Measurements from ENCODE around the gene TRIP12. TPM values are rescaled to one million over a fixed set of nuclear protein-coding genes. Genes with fewer than 3 reads are reported as not detected.

Gene TRIP12
- total and polyA plus RNA-seq, 2 of the 4 experiments (the other 2 are of a cell fraction): 51.6 to 209 TPM

DNA sequence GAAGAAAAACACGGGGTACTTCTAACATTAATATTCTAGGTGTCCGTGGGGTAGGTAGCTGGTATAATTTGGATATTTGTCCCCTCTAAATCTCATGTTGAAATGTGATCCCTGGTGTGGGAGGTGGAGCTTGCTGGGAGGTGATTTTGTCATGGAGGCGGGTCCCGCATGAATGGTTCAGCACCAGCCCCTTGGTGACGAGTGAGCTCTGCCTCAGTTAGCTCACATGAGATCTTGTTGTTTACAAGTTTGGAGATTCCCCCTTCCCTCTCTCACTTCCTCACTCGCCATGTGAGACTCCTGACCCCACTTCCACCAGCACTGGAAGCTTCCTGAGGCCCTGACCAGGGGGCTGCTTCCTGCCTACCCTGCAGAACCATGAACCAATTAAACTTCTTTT is 172.0 kb downstream of the TRIP12 start:
- WGBS, 2 experiments (ENCODE audit: extremely low coverage in 2 of 2, insufficient read length in 1 of 2): 83% methylated on average over 2 of the region's 6 CpGs; no CpG with 5 or more reads in 1 of the 2 experiments
- no peaks in the 10 kb centered on the region for H4K20me1 ChIP-seq (ENCODE audit: insufficient read depth, low read length)
- H3K56ac ChIP-seq (ENCODE audit: extremely low read depth, insufficient read depth, low read length): no peak overlapping the region
- H3K18ac ChIP-seq (ENCODE audit: low read depth, low read length): no peak overlapping the region
- no peak overlapping the region for H4K91ac ChIP-seq (ENCODE audit: insufficient read depth, low read depth, low read length)
- H3K9me3 ChIP-seq (ENCODE audit: control insufficient read depth, insufficient read depth, low read length): no peaks in the 10 kb centered on the region
- H2BK15ac ChIP-seq (ENCODE audit: low read depth, low read length): no peak overlapping the region
- H3K27ac ChIP-seq (ENCODE audit: insufficient read depth, low read length): no peak overlapping the region
- no peaks in the 10 kb centered on the region for H3K36me3 ChIP-seq (ENCODE audit: control insufficient read depth, insufficient read depth, low read length)
- no peak overlapping the region for H2BK120ac ChIP-seq (ENCODE audit: low read depth, low read length)
- no peak overlapping the region for H3K9ac ChIP-seq (ENCODE audit: low read depth, low read length)
- in situ Hi-C loops (cut with MboI; ENCODE audit: low sequenced_read_pairs): no loop called here
- H3K4ac ChIP-seq (ENCODE audit: low read depth, low read length): no peak overlapping the region
- no peak overlapping the region for H4K8ac ChIP-seq (ENCODE audit: low read depth in 2 of 2, low read length in 2 of 2)
- H3K4me1 ChIP-seq (ENCODE audit: control insufficient read depth, insufficient read depth, low read length): no peaks in the 10 kb centered on the region
- no peak overlapping the region for H4K5ac ChIP-seq (ENCODE audit: low read depth, low read length)
- H2AK9ac ChIP-seq (replicated peaks; ENCODE audit: low read depth, low read length, poor library complexity): no peak overlapping the region
- no peak for DNase-seq
- ATAC-seq (ENCODE audit: low read depth): no peak
- H2AFZ ChIP-seq (replicated peaks; ENCODE audit: low read length, poor library complexity): no peak overlapping the region
- no peaks in the 10 kb centered on the region for H3K9me1 ChIP-seq (ENCODE audit: insufficient read depth, low read length)
- intact Hi-C loops (cut with micrococcal nuclease): no loop called here
- BruUV-seq (replicated peaks): no TSS peak
- no peak overlapping the region for H3K4me2 ChIP-seq (ENCODE audit: low read depth, low read length)
- no peak overlapping the region for H2BK5ac ChIP-seq (ENCODE audit: low read depth, low read length, poor library complexity, severe bottlenecking)
- TF ChIP-seq SMC3 (IDR thresholded peaks at IDR 0.05; ENCODE audit: low read depth, low read length): no peak
- no peak for TF ChIP-seq CEBPB (IDR thresholded peaks at IDR 0.05; ENCODE audit: low read depth, low read length)
- TF ChIP-seq ELK1 (IDR thresholded peaks at IDR 0.05; ENCODE audit: borderline replicate concordance, low read depth, low read length): no peak
- no peak for TF ChIP-seq RCOR1 (IDR thresholded peaks at IDR 0.05; ENCODE audit: insufficient replicate concordance, low read length)
- no peak for TF ChIP-seq CHD1 (IDR thresholded peaks at IDR 0.05; ENCODE audit: low read depth, low read length)
- TF ChIP-seq RAD21 (IDR thresholded peaks at IDR 0.05; ENCODE audit: low read length): no peak
- no peak for TF ChIP-seq MAZ (IDR thresholded peaks at IDR 0.05; ENCODE audit: borderline replicate concordance, low read depth, low read length)
- no peak for TF ChIP-seq POLR2A (IDR thresholded peaks at IDR 0.05; ENCODE audit: low read depth, low read length)
- TF ChIP-seq MXI1 (IDR thresholded peaks at IDR 0.05; ENCODE audit: borderline replicate concordance, low read depth, low read length): no peak
- TF ChIP-seq RFX5 (IDR thresholded peaks at IDR 0.05; ENCODE audit: low read depth, low read length): no peak
- TF ChIP-seq, protein P1, sequence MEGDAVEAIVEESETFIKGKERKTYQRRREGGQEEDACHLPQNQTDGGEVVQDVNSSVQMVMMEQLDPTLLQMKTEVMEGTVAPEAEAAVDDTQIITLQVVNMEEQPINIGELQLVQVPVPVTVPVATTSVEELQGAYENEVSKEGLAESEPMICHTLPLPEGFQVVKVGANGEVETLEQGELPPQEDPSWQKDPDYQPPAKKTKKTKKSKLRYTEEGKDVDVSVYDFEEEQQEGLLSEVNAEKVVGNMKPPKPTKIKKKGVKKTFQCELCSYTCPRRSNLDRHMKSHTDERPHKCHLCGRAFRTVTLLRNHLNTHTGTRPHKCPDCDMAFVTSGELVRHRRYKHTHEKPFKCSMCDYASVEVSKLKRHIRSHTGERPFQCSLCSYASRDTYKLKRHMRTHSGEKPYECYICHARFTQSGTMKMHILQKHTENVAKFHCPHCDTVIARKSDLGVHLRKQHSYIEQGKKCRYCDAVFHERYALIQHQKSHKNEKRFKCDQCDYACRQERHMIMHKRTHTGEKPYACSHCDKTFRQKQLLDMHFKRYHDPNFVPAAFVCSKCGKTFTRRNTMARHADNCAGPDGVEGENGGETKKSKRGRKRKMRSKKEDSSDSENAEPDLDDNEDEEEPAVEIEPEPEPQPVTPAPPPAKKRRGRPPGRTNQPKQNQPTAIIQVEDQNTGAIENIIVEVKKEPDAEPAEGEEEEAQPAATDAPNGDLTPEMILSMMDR (conservative IDR thresholded peaks at IDR 0.05; ENCODE audit: low read depth, low read length): no peak
- TF ChIP-seq USF2 (IDR thresholded peaks at IDR 0.05; ENCODE audit: low read depth, low read length): no peak
- TF ChIP-seq MAFK (IDR thresholded peaks at IDR 0.05; ENCODE audit: low read depth, low read length): no peak
- no peak for TF ChIP-seq NFE2L2 (IDR thresholded peaks at IDR 0.05; ENCODE audit: low read depth, low read length)
- TF ChIP-seq BHLHE40 (IDR thresholded peaks at IDR 0.05; ENCODE audit: low read depth, low read length): no peak
- TF ChIP-seq FOS (IDR thresholded peaks at IDR 0.05; ENCODE audit: low read depth, low read length): no peak
- H3K27me3 ChIP-seq (ENCODE audit: control insufficient read depth, insufficient read depth, low read length): no peaks in the 10 kb centered on the region
- no peak overlapping the region for H2AK5ac ChIP-seq (ENCODE audit: low read depth, low read length)
- no peaks in the 10 kb centered on the region for H3K79me1 ChIP-seq (ENCODE audit: low read depth in 1 of 2, low read length in 2 of 2)
- ChIA-PET CTCF (interaction anchor here (0.6 kb wide), 2 partner anchors 8 to 470 kb away, joined by 3 to 4 read pairs; no protein-coding TSS in a partner anchor), POLR2A (ENCODE audit: unreplicated experiment) (no interaction called here)
- no peak overlapping the region for H3K23ac ChIP-seq (ENCODE audit: low read depth, low read length)
- no peak overlapping the region for H3K4me3 ChIP-seq (ENCODE audit: insufficient read depth, low read depth, low read length)
- H2BK20ac ChIP-seq (ENCODE audit: low read depth, low read length): no peak overlapping the region
- dilution Hi-C loops (cut with HindIII; ENCODE audit: low sequenced_read_pairs, unreplicated experiment): no loop called here
- H3K14ac ChIP-seq (replicated peaks; ENCODE audit: low read depth, low read length): no peak overlapping the region
